HEK293 (cell line): ENCODE measurements around the gene TUT4.

Experiments
- CTCF ChIA-PET: fragments of 350-600 bp; formaldehyde crosslinking; extraction: SDS; loops from one replicate; lab custom pipeline; 2021; ENCODE audit warnings: antibody characterized with exemption; lab: Yijun Ruan, JAX
- POLR2A ChIA-PET: fragments of 300-600 bp; formaldehyde crosslinking; extraction: SDS; loops from one replicate; lab custom pipeline; 2020; ENCODE audit warnings: antibody characterized with exemption, inconsistent platforms; lab: Yijun Ruan, JAX
- H3K27ac ChIP-seq: fragments of 200-500 bp; sonication (Bioruptor generic); 2 replicates; pipeline ENCODE4 v1.5.1; 2014; ENCODE audit warnings: low read depth, low read length, control low read depth, inconsistent platforms; ENCODE audit errors: extremely low read depth
- H3K36me3 ChIP-seq, 2 experiments: fragments of 200-500 bp in 1 of 2; sonication (Bioruptor generic) in 1 of 2; 1 replicate in 1 of 2; 2 replicates in 1 of 2; pipeline ENCODE4 v1.5.1; 2014 to 2017; ENCODE audit warnings: inconsistent platforms in 2 of 2, low read length in 2 of 2; ENCODE audit not compliant: control insufficient read depth in 2 of 2, insufficient read depth in 1 of 2
- H3K4me1 ChIP-seq: fragments of 200-500 bp; sonication (Bioruptor generic); 2 replicates; pipeline ENCODE4 v1.5.1; 2014; ENCODE audit warnings: mild to moderate bottlenecking, low read length, inconsistent platforms; ENCODE audit not compliant: control insufficient read depth, insufficient read depth
- H3K4me3 ChIP-seq: 2 replicates; pipeline ENCODE4 v1.5.1; 2011; ENCODE audit warnings: low read depth, mild to moderate bottlenecking, control low read depth, low read length, moderate library complexity
- H3K9me3 ChIP-seq: fragments of 200-500 bp; sonication (Bioruptor generic); 2 replicates; pipeline ENCODE4 v1.5.1; 2014; ENCODE audit warnings: low read depth, low read length, inconsistent platforms; ENCODE audit not compliant: control insufficient read depth, insufficient read depth
- EGR2 ChIP-seq: fragments of 450-650 bp; formaldehyde crosslinking; IDR thresholded peaks from 2 replicates; pipeline ENCODE4 v1.5.1; 2016; ENCODE audit warnings: low read depth, missing biosample characterization, missing genetic modification characterization
- TCF7L2 ChIP-seq: IDR thresholded peaks from 2 replicates; pipeline ENCODE4 v1.6.1; 2011; ENCODE audit warnings: low read depth, mild to moderate bottlenecking, inconsistent platforms, low read length, moderate library complexity, borderline replicate concordance
- ZFP3 ChIP-seq: fragments of 450-650 bp; formaldehyde crosslinking; IDR thresholded peaks from 2 replicates; pipeline ENCODE4 v1.5.1; 2016; ENCODE audit warnings: low read depth, missing biosample characterization, missing genetic modification characterization
- ZNF138 ChIP-seq: fragments of 450-650 bp; formaldehyde crosslinking; IDR thresholded peaks from 2 replicates; pipeline ENCODE4 v1.5.1; 2016; ENCODE audit warnings: missing biosample characterization, missing genetic modification characterization, borderline replicate concordance
- ZNF221 ChIP-seq: fragments of 450-650 bp; formaldehyde crosslinking; IDR thresholded peaks from 2 replicates; pipeline ENCODE4 v1.5.1; 2017; ENCODE audit warnings: missing biosample characterization, missing genetic modification characterization, borderline replicate concordance
- ZNF248 ChIP-seq: fragments of 450-650 bp; formaldehyde crosslinking; IDR thresholded peaks from 2 replicates; pipeline ENCODE4 v1.5.1; 2017; ENCODE audit warnings: missing biosample characterization, missing genetic modification characterization
- ZNF311 ChIP-seq: fragments of 450-650 bp; formaldehyde crosslinking; IDR thresholded peaks from 2 replicates; pipeline ENCODE4 v1.5.1; 2017; ENCODE audit warnings: missing biosample characterization, missing genetic modification characterization, borderline replicate concordance
- ZNF350 ChIP-seq: fragments of 450-650 bp; formaldehyde crosslinking; IDR thresholded peaks from 2 replicates; pipeline ENCODE4 v1.5.0; 2017; ENCODE audit warnings: missing biosample characterization, mild to moderate bottlenecking, missing genetic modification characterization
- ZNF37A ChIP-seq: fragments of 450-650 bp; IDR thresholded peaks from 2 replicates; pipeline ENCODE4 v1.5.1; 2018; ENCODE audit warnings: missing biosample characterization, missing genetic modification characterization
- ZNF404 ChIP-seq: fragments of 450-650 bp; formaldehyde crosslinking; IDR thresholded peaks from 2 replicates; pipeline ENCODE4 v1.5.1; 2017; ENCODE audit warnings: missing biosample characterization, missing genetic modification characterization
- ZNF473 ChIP-seq: fragments of 450-650 bp; formaldehyde crosslinking; IDR thresholded peaks from 2 replicates; pipeline ENCODE4 v1.5.1; 2017; ENCODE audit warnings: missing biosample characterization, missing genetic modification characterization
- ZNF549 ChIP-seq: fragments of 450-650 bp; IDR thresholded peaks from 2 replicates; pipeline ENCODE4 v1.5.1; 2018; ENCODE audit warnings: missing biosample characterization, missing genetic modification characterization, mild to moderate bottlenecking, inconsistent platforms, moderate library complexity
- ZNF555 ChIP-seq: fragments of 450-650 bp; formaldehyde crosslinking; conservative IDR thresholded peaks from 2 replicates; pipeline ENCODE4 v1.5.1; 2017; ENCODE audit warnings: missing biosample characterization, mild to moderate bottlenecking, missing genetic modification characterization, inconsistent platforms
- ZNF561 ChIP-seq: fragments of 450-650 bp; IDR thresholded peaks from 2 replicates; pipeline ENCODE4 v1.5.1; 2018; ENCODE audit warnings: missing biosample characterization, missing genetic modification characterization, borderline replicate concordance
- ZNF610 ChIP-seq: fragments of 450-650 bp; formaldehyde crosslinking; IDR thresholded peaks from 2 replicates; pipeline ENCODE4 v1.5.1; 2016; ENCODE audit warnings: missing biosample characterization, missing genetic modification characterization, borderline replicate concordance
- ZNF664 ChIP-seq: fragments of 450-650 bp; formaldehyde crosslinking; IDR thresholded peaks from 2 replicates; pipeline ENCODE4 v1.5.1; 2016; ENCODE audit warnings: missing biosample characterization, missing genetic modification characterization
- ZNF704 ChIP-seq: fragments of 450-650 bp; formaldehyde crosslinking; IDR thresholded peaks from 2 replicates; pipeline ENCODE4 v1.5.1; 2016; ENCODE audit warnings: missing biosample characterization, missing genetic modification characterization
- ZNF785 ChIP-seq: fragments of 450-650 bp; formaldehyde crosslinking; IDR thresholded peaks from 2 replicates; pipeline ENCODE4 v1.5.1; 2016; ENCODE audit warnings: missing biosample characterization, missing genetic modification characterization
- ZNF837 ChIP-seq: fragments of 450-650 bp; formaldehyde crosslinking; IDR thresholded peaks from 2 replicates; pipeline ENCODE4 v1.5.1; 2016; ENCODE audit warnings: missing biosample characterization, missing genetic modification characterization
- TF ChIP-seq, protein P1 (sequence below): fragments of 450-650 bp; formaldehyde crosslinking; IDR thresholded peaks from 2 replicates; pipeline ENCODE4 v1.5.1; 2016; ENCODE audit warnings: missing biosample characterization, missing genetic modification characterization
- TF ChIP-seq, protein P2 (sequence below): fragments of 450-650 bp; formaldehyde crosslinking; conservative IDR thresholded peaks from 2 replicates; pipeline ENCODE4 v1.5.1; 2016; ENCODE audit warnings: low read depth, missing biosample characterization, missing genetic modification characterization
- TF ChIP-seq, protein P3 (sequence below): fragments of 450-650 bp; formaldehyde crosslinking; IDR thresholded peaks from 2 replicates; pipeline ENCODE4 v1.5.1; 2016; ENCODE audit warnings: missing biosample characterization, missing genetic modification characterization
- TF ChIP-seq, protein P4 (sequence below): fragments of 450-650 bp; formaldehyde crosslinking; IDR thresholded peaks from 2 replicates; pipeline ENCODE4 v1.5.1; 2016; ENCODE audit warnings: missing biosample characterization, missing genetic modification characterization

TUT4 gene

GRCh38 chr1:52552505-52553361 is at the start of gene TUT4:
Gene TUT4 (minus strand): TSS chr1:52553092. CDS start chr1:52526280, 26,812 bp downstream.
- H3K36me3 ChIP-seq, result no peaks in the 10 kb centered on the region
- peak within 1 kb of the TSS; percentile 68 for H3K4me3 ChIP-seq
- H3K4me1 ChIP-seq, result peaks cover 18% of the 10 kb centered on the region
- POLR2A ChIA-PET, result interaction anchor here (0.5 to 2.6 kb wide), 21 partner anchors 11 to 1283 kb away, joined by 3 to 22 read pairs (median 4); partner anchors contain the start of genes CC2D1B, ORC1, PRPF38A and SHISAL2A
- H3K27ac ChIP-seq, result peak within 1 kb of the TSS; percentile 96
- H3K9me3 ChIP-seq, result no peaks in the 10 kb centered on the region
- CTCF ChIA-PET, result interaction anchor here (0.6 to 1.1 kb wide), 3 partner anchors 87 to 149 kb away, joined by 3 to 4 read pairs (median 3); no protein-coding TSS in a partner anchor
- no peak for TF ChIP-seq ZNF138 (tag by site-specific recombination)
- no peak for TF ChIP-seq ZNF350
- TF ChIP-seq ZNF785 (tag by site-specific recombination), result no peak
- no peak for TF ChIP-seq ZNF549 (tag by site-specific recombination)
- TF ChIP-seq ZNF37A (tag by site-specific recombination), result no peak
- TF ChIP-seq EGR2 (tag by site-specific recombination), result no peak
- TF ChIP-seq ZNF664 (tag by site-specific recombination), result no peak
- no peak for TF ChIP-seq ZNF704
- TF ChIP-seq, protein P1, sequence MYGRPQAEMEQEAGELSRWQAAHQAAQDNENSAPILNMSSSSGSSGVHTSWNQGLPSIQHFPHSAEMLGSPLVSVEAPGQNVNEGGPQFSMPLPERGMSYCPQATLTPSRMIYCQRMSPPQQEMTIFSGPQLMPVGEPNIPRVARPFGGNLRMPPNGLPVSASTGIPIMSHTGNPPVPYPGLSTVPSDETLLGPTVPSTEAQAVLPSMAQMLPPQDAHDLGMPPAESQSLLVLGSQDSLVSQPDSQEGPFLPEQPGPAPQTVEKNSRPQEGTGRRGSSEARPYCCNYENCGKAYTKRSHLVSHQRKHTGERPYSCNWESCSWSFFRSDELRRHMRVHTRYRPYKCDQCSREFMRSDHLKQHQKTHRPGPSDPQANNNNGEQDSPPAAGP (tag by site-specific recombination), result peak; percentile 40; the same call in 1 of the 2 replicates
- no peak for TF ChIP-seq ZFP3 (tag by site-specific recombination)
- TF ChIP-seq ZNF311, result no peak
- TF ChIP-seq ZNF610 (tag by site-specific recombination), result peak; percentile 39; the same call in 1 of the 2 replicates
- TF ChIP-seq TCF7L2, result no peak
- TF ChIP-seq, protein P2, sequence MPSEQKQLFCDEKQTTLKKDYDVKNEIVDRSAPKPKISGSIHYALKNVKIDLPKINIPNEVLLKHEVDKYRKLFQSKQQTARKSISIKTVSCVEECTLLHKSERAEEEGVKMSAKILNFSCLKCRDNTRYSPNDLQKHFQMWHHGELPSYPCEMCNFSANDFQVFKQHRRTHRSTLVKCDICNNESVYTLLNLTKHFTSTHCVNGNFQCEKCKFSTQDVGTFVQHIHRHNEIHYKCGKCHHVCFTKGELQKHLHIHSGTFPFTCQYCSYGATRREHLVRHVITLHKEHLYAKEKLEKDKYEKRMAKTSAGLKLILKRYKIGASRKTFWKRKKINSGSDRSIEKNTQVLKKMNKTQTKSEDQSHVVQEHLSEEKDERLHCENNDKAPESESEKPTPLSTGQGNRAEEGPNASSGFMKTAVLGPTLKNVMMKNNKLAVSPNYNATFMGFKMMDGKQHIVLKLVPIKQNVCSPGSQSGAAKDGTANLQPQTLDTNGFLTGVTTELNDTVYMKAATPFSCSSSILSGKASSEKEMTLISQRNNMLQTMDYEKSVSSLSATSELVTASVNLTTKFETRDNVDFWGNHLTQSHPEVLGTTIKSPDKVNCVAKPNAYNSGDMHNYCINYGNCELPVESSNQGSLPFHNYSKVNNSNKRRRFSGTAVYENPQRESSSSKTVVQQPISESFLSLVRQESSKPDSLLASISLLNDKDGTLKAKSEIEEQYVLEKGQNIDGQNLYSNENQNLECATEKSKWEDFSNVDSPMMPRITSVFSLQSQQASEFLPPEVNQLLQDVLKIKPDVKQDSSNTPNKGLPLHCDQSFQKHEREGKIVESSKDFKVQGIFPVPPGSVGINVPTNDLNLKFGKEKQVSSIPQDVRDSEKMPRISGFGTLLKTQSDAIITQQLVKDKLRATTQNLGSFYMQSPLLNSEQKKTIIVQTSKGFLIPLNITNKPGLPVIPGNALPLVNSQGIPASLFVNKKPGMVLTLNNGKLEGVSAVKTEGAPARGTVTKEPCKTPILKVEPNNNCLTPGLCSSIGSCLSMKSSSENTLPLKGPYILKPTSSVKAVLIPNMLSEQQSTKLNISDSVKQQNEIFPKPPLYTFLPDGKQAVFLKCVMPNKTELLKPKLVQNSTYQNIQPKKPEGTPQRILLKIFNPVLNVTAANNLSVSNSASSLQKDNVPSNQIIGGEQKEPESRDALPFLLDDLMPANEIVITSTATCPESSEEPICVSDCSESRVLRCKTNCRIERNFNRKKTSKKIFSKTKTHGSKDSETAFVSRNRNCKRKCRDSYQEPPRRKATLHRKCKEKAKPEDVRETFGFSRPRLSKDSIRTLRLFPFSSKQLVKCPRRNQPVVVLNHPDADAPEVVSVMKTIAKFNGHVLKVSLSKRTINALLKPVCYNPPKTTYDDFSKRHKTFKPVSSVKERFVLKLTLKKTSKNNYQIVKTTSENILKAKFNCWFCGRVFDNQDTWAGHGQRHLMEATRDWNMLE (tag by site-specific recombination), result no peak
- TF ChIP-seq ZNF561, result peak; percentile 60; the same call in 1 of the 2 replicates
- no peak for TF ChIP-seq ZNF473 (tag by site-specific recombination)
- TF ChIP-seq, protein P3, sequence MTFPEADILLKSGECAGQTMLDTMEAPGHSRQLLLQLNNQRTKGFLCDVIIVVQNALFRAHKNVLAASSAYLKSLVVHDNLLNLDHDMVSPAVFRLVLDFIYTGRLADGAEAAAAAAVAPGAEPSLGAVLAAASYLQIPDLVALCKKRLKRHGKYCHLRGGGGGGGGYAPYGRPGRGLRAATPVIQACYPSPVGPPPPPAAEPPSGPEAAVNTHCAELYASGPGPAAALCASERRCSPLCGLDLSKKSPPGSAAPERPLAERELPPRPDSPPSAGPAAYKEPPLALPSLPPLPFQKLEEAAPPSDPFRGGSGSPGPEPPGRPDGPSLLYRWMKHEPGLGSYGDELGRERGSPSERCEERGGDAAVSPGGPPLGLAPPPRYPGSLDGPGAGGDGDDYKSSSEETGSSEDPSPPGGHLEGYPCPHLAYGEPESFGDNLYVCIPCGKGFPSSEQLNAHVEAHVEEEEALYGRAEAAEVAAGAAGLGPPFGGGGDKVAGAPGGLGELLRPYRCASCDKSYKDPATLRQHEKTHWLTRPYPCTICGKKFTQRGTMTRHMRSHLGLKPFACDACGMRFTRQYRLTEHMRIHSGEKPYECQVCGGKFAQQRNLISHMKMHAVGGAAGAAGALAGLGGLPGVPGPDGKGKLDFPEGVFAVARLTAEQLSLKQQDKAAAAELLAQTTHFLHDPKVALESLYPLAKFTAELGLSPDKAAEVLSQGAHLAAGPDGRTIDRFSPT, result no peak
- TF ChIP-seq ZNF221 (tag by site-specific recombination), result no peak
- TF ChIP-seq, protein P4, sequence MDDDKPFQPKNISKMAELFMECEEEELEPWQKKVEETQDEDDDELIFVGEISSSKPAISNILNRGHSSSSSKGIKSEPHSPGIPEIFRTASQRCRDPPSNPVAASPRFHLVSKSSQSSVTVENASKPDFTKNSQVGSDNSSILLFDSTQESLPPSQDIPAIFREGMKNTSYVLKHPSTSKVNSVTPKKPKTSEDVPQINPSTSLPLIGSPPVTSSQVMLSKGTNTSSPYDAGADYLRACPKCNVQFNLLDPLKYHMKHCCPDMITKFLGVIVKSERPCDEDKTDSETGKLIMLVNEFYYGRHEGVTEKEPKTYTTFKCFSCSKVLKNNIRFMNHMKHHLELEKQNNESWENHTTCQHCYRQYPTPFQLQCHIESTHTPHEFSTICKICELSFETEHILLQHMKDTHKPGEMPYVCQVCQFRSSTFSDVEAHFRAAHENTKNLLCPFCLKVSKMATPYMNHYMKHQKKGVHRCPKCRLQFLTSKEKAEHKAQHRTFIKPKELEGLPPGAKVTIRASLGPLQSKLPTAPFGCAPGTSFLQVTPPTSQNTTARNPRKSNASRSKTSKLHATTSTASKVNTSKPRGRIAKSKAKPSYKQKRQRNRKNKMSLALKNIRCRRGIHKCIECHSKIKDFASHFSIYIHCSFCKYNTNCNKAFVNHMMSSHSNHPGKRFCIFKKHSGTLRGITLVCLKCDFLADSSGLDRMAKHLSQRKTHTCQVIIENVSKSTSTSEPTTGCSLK (tag by site-specific recombination), result no peak
- no peak for TF ChIP-seq ZNF248
- no peak for TF ChIP-seq ZNF404 (tag by site-specific recombination)
- TF ChIP-seq ZNF555 (tag by site-specific recombination), result no peak
- TF ChIP-seq ZNF837 (tag by site-specific recombination), result no peak
